ENCODE data around the gene TANC2.

The TANC2 gene

GRCh38 chr17:62965686-62966425 lies at the start of gene TANC2:
TANC2 (plus strand) TSS chr17:62966235; CDS start chr17:63009560, 43,325 bp downstream.
- DNase-seq, result peak; percentile 84 to 87

GRCh38 chr17:62916684-62917571 lies 49.1 kb upstream of the TANC2 start:
- no peak for DNase-seq

GRCh38 chr17:62919388-62919787 lies 46.6 kb upstream of the TANC2 start:
- DNase-seq, result no peak

GRCh38 chr17:62920300-62920699 lies 45.7 kb upstream of the TANC2 start:
- no peak for DNase-seq

- DNase-seq, result no peak
Observed at GRCh38 chr17:62921817-62922216, 44.2 kb upstream of the TANC2 start.

- no peak for DNase-seq
Observed at GRCh38 chr17:62923258-62924150, 42.5 kb upstream of the TANC2 start.

- no peak for DNase-seq
Observed at GRCh38 chr17:62925267-62925836, 40.7 kb upstream of the TANC2 start.

- DNase-seq, result no peak
Observed at GRCh38 chr17:62927083-62927482, 39.0 kb upstream of the TANC2 start.

GRCh38 chr17:62929320-62929719 lies 36.7 kb upstream of the TANC2 start:
- DNase-seq, result no peak

- no peak for DNase-seq
Observed at GRCh38 chr17:62931101-62931500, 34.9 kb upstream of the TANC2 start.

GRCh38 chr17:62933501-62934385 lies 32.3 kb upstream of the TANC2 start:
- peak in 1 of 2 experiments; percentile 8 for DNase-seq

- DNase-seq, result no peak
Observed at GRCh38 chr17:62935098-62935497, 30.9 kb upstream of the TANC2 start.

- no peak for DNase-seq
Observed at GRCh38 chr17:62935523-62935922, 30.5 kb upstream of the TANC2 start.

GRCh38 chr17:62937606-62938005 lies 28.4 kb upstream of the TANC2 start:
- no peak for DNase-seq

- DNase-seq, result no peak
Observed at GRCh38 chr17:62941358-62941991, 24.6 kb upstream of the TANC2 start.

- no peak for DNase-seq
Observed at GRCh38 chr17:62948370-62948769, 17.7 kb upstream of the TANC2 start.

GRCh38 chr17:62949036-62949435 lies 17.0 kb upstream of the TANC2 start:
- no peak for DNase-seq

GRCh38 chr17:62950067-62950466 lies 16.0 kb upstream of the TANC2 start:
- DNase-seq, result no peak

- DNase-seq, result no peak
Observed at GRCh38 chr17:62955841-62956352, 10.1 kb upstream of the TANC2 start.

- no peak for DNase-seq
Observed at GRCh38 chr17:62963296-62963695, 2.7 kb upstream of the TANC2 start.

- no peak for DNase-seq
Observed at GRCh38 chr17:62964506-62964905, 1.5 kb upstream of the TANC2 start.

All from NCI-H2081 (cell line).